Measurements from ENCODE around the gene SLC9C1. TPM values are rescaled to one million over a fixed set of nuclear protein-coding genes. Genes with fewer than 3 reads are reported as not detected.

The SLC9C1 gene
- total and polyA plus RNA-seq, 7 donors: 0.01 to 0.32 (median 0.17) TPM; not detected in 2

- intact Hi-C loops (cut with DNase I): no loop called here
- Histone ChIP-seq H3K9me3 (peaks cover under 1% of the 10 kb centered on the region), H3K4me3 (no peak overlapping the region), H3K4me1 (no peaks in the 10 kb centered on the region), H3K27ac (no peak overlapping the region), H3K36me3 (ENCODE audit: insufficient read depth in 1 of 2, low read depth in 1 of 2) (no peaks in the 10 kb centered on the region), H3K27me3 (ENCODE audit: insufficient read depth in 3 of 3, low read length in 2 of 3) (no peaks in the 10 kb centered on the region)
- DNase-seq (no peak), ATAC-seq (no peak)
- WGBS, 3 donors: 67 to 69% (median 68%) methylated on average over 4 of the region's 4 CpGs
- no peak for TF ChIP-seq CTCF (IDR thresholded peaks at IDR 0.05)
Observed at GRCh38 chr3:112233083-112233482, 60.9 kb downstream of the SLC9C1 start.

GRCh38 chr3:112231727-112232126, 62.3 kb downstream of the SLC9C1 start:
- Histone ChIP-seq H3K27me3 (ENCODE audit: insufficient read depth in 3 of 3, low read length in 2 of 3) (no peaks in the 10 kb centered on the region), H3K27ac (no peak overlapping the region), H3K4me3 (no peak overlapping the region), H3K4me1 (no peaks in the 10 kb centered on the region), H3K9me3 (peaks cover 6% of the 10 kb centered on the region), H3K36me3 (ENCODE audit: insufficient read depth in 1 of 2, low read depth in 1 of 2) (no peaks in the 10 kb centered on the region)
- DNase-seq: no peak
- intact Hi-C loops (cut with DNase I): no loop called here
- 57 to 65% (median 60%) methylated on average over 3 of the region's 3 CpGs for WGBS, 3 donors
- no peak for ATAC-seq
- TF ChIP-seq CTCF (IDR thresholded peaks at IDR 0.05): no peak

GRCh38 chr3:112230033-112230432, 64.0 kb downstream of the SLC9C1 start:
- H3K36me3 ChIP-seq (ENCODE audit: insufficient read depth in 1 of 2, low read depth in 1 of 2): no peaks in the 10 kb centered on the region
- intact Hi-C loops (cut with DNase I): no loop called here
- no peak for ATAC-seq
- no peaks in the 10 kb centered on the region for H3K4me1 ChIP-seq
- 55 to 68% (median 67%) methylated on average over 1 of the region's 1 CpG for WGBS, 3 donors
- no peaks in the 10 kb centered on the region for H3K27me3 ChIP-seq (ENCODE audit: insufficient read depth in 3 of 3, low read length in 2 of 3)
- H3K27ac ChIP-seq: no peak overlapping the region
- TF ChIP-seq CTCF (IDR thresholded peaks at IDR 0.05): no peak
- H3K4me3 ChIP-seq: no peak overlapping the region
- H3K9me3 ChIP-seq: peaks cover 6% of the 10 kb centered on the region
- DNase-seq: no peak

GRCh38 chr3:112228786-112229185, 65.2 kb downstream of the SLC9C1 start:
- H3K27ac ChIP-seq: no peak overlapping the region
- H3K4me1 ChIP-seq: no peaks in the 10 kb centered on the region
- H3K27me3 ChIP-seq (ENCODE audit: insufficient read depth in 3 of 3, low read length in 2 of 3): no peaks in the 10 kb centered on the region
- H3K9me3 ChIP-seq: peaks cover 6% of the 10 kb centered on the region
- DNase-seq: no peak
- ATAC-seq: no peak
- WGBS, 3 donors: 72 to 80% (median 73%) methylated on average over 1 of the region's 1 CpG
- intact Hi-C loops (cut with DNase I): no loop called here
- no peak for TF ChIP-seq CTCF (IDR thresholded peaks at IDR 0.05)
- no peak overlapping the region for H3K4me3 ChIP-seq
- H3K36me3 ChIP-seq (ENCODE audit: insufficient read depth in 1 of 2, low read depth in 1 of 2): no peaks in the 10 kb centered on the region

GRCh38 chr3:112200317-112200666, 93.7 kb downstream of the SLC9C1 start:
- Histone ChIP-seq H3K36me3 (ENCODE audit: insufficient read depth in 1 of 2, low read depth in 1 of 2) (no peaks in the 10 kb centered on the region), H3K4me1 (no peaks in the 10 kb centered on the region), H3K9me3 (no peaks in the 10 kb centered on the region), H3K27ac (no peak overlapping the region), H3K4me3 (no peak overlapping the region), H3K27me3 (ENCODE audit: insufficient read depth in 3 of 3, low read length in 2 of 3) (no peaks in the 10 kb centered on the region)
- TF ChIP-seq CTCF (IDR thresholded peaks at IDR 0.05): no peak
- intact Hi-C loops (cut with DNase I): no loop called here
- WGBS, 3 donors: 81 to 89% (median 82%) methylated on average over 3 of the region's 3 CpGs
- ATAC-seq (no peak), DNase-seq (no peak)
